Calu3 (cell line): ENCODE results near the gene SPNS1. TPM values are rescaled to one million over a fixed set of nuclear protein-coding genes. Genes with fewer than 3 reads are reported as not detected.

Source experiments
- BruUV-seq: library from RNA; stranded (reverse); fragments of 400-500 nt; replicated peaks from 2 replicates; lab custom pipeline; 2021; lab: Mats Ljungman, UMichigan
- CTCF ChIA-PET: fragments of 300-600 bp; sonication (Branson Sonifier 250); formaldehyde crosslinking; loops from one replicate; lab custom pipeline; 2022; ENCODE audit warnings: antibody characterized with exemption; lab: Charles Lee
- DNase-seq: peaks from one replicate; pipeline ENCODE4 v3.0.0; 2022
- H3K27ac Mint-ChIP-seq: one replicate; pipeline ENCODE4 v1.8.0; 2022; ENCODE audit warnings: mixed read lengths; ENCODE audit not compliant: unreplicated experiment
- H3K27me3 Mint-ChIP-seq: one replicate; pipeline ENCODE4 v1.8.0; 2022; ENCODE audit warnings: mixed read lengths; ENCODE audit not compliant: unreplicated experiment
- H3K36me3 Mint-ChIP-seq: one replicate; pipeline ENCODE4 v1.8.0; 2022; ENCODE audit warnings: mild to moderate bottlenecking, moderate library complexity, mixed read lengths; ENCODE audit not compliant: insufficient read depth, unreplicated experiment
- H3K4me1 Mint-ChIP-seq: one replicate; pipeline ENCODE4 v1.8.0; 2022; ENCODE audit warnings: mild to moderate bottlenecking, low read depth, mixed read lengths; ENCODE audit not compliant: unreplicated experiment
- H3K4me3 Mint-ChIP-seq: one replicate; pipeline ENCODE4 v1.8.0; 2022; ENCODE audit warnings: mild to moderate bottlenecking, low read depth, moderate library complexity, mixed read lengths; ENCODE audit not compliant: unreplicated experiment
- H3K9me3 Mint-ChIP-seq: one replicate; pipeline ENCODE4 v1.8.0; 2022; ENCODE audit warnings: low read depth, mixed read lengths; ENCODE audit not compliant: unreplicated experiment
- intact Hi-C: fragments of 100-400 bp; cut with micrococcal nuclease; formaldehyde crosslinking; loops from one replicate; pipeline ENCODE4 v1.10.0; 2022; ENCODE audit not compliant: unreplicated experiment
- total RNA-seq: library from RNA; stranded (reverse); gene quantifications from 2 replicates; pipeline ENCODE4 v1.2.3, GENCODE V29; 2022
- TF ChIP-seq, protein P1 (sequence below): fragments of 200-600 bp; IDR thresholded peaks from one replicate; pipeline ENCODE4 v1.8.0; 2022; ENCODE audit warnings: antibody characterized with exemption; ENCODE audit not compliant: unreplicated experiment

SPNS1 gene
- total RNA-seq, 1 experiment from 2014 or later = 44.8 TPM

- no TSS peak for BruUV-seq
- Mint-ChIP-seq H3K27ac (no peak overlapping the region), H3K27me3 (peaks cover 51% of the 10 kb centered on the region), H3K4me1 (no peaks in the 10 kb centered on the region), H3K9me3 (no peaks in the 10 kb centered on the region), H3K36me3 (no peaks in the 10 kb centered on the region), H3K4me3 (no peak overlapping the region)
- CTCF ChIA-PET = no interaction called here
- DNase-seq = no peak
- TF ChIP-seq, protein P1, sequence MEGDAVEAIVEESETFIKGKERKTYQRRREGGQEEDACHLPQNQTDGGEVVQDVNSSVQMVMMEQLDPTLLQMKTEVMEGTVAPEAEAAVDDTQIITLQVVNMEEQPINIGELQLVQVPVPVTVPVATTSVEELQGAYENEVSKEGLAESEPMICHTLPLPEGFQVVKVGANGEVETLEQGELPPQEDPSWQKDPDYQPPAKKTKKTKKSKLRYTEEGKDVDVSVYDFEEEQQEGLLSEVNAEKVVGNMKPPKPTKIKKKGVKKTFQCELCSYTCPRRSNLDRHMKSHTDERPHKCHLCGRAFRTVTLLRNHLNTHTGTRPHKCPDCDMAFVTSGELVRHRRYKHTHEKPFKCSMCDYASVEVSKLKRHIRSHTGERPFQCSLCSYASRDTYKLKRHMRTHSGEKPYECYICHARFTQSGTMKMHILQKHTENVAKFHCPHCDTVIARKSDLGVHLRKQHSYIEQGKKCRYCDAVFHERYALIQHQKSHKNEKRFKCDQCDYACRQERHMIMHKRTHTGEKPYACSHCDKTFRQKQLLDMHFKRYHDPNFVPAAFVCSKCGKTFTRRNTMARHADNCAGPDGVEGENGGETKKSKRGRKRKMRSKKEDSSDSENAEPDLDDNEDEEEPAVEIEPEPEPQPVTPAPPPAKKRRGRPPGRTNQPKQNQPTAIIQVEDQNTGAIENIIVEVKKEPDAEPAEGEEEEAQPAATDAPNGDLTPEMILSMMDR = no peak
- intact Hi-C loops = no loop called here
These were observed 49.7 kb downstream of the SPNS1 start for GRCh38 chr16:29024278-29024677.

- no peak for DNase-seq
- TF ChIP-seq, protein P1 = no peak
- Mint-ChIP-seq H3K4me1 (no peaks in the 10 kb centered on the region), H3K4me3 (no peak overlapping the region), H3K36me3 (no peaks in the 10 kb centered on the region), H3K9me3 (no peaks in the 10 kb centered on the region), H3K27me3 (peaks cover 46% of the 10 kb centered on the region), H3K27ac (no peak overlapping the region)
- CTCF ChIA-PET = no interaction called here
- intact Hi-C loops = no loop called here
- BruUV-seq = no TSS peak
These were observed 50.6 kb downstream of the SPNS1 start for GRCh38 chr16:29025218-29025617.

DNA sequence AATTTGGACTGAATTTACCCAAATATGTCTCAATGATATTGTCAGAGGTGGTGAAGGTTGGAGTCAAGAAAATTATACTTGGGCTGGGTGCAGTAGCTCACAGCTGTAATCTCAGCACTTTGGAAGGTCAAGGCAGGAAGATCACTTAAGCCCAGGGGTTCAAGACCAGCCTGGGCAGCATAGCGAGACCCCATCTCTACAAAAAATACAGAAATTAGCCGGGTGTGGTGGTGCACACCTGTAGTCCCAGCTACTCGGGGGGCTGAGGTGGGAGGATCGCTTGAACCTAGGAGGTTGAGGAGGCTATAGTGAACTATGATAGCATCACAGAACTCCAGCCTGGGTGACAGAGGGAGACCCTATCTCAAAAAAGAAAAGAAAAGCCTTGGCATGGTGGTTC lies 51.2 kb downstream of the SPNS1 start:
- no peaks in the 10 kb centered on the region for H3K9me3 Mint-ChIP-seq
- H3K4me3 Mint-ChIP-seq = no peak overlapping the region
- TF ChIP-seq, protein P1 = no peak
- DNase-seq = no peak
- H3K4me1 Mint-ChIP-seq = no peaks in the 10 kb centered on the region
- H3K27me3 Mint-ChIP-seq = peaks cover 41% of the 10 kb centered on the region
- no peaks in the 10 kb centered on the region for H3K36me3 Mint-ChIP-seq
- no TSS peak for BruUV-seq
- no peak overlapping the region for H3K27ac Mint-ChIP-seq
- CTCF ChIA-PET = no interaction called here
- intact Hi-C loops = no loop called here

DNA sequence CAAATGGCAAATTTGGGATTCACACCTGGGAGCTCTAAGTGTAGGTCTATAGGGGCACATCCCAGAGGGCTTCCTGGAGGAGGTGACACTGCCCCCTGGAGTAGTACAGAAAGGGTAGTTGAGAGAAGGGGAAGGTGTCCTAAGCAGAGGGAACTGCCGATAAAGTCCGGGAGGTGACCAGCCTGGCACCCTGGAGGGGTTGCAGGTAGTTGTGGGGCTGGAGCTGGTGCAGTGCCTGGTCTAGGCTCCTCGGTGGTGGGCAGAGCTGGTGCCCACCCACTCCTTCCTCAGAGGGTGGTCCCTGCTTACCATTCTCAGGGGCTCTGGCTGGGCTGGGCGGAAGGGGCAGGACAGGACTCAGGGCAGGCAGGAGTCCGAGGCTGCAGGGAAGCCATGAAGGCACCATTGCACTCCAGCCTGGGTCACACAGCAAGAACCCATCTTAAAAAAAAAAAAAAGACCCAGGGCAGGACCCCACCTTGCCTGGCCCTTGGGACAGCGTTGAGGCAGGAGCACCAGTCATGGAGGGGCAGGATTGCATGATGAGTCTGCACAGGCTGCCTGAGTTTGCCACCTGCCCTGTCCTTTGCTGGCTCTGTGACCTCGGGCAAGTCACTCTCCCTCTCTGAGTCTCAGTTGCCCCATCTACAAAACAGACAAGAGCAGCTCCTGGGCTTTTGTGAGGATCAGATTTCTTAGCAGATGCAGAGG lies 54.0 kb downstream of the SPNS1 start:
- BruUV-seq = no TSS peak
- H3K36me3 Mint-ChIP-seq = no peaks in the 10 kb centered on the region
- intact Hi-C loops = no loop called here
- H3K27me3 Mint-ChIP-seq = peaks cover 28% of the 10 kb centered on the region
- no peak for DNase-seq
- H3K4me3 Mint-ChIP-seq = no peak overlapping the region
- TF ChIP-seq, protein P1 = no peak
- CTCF ChIA-PET = interaction anchor here (0.6 kb wide), 1 partner anchor 327 kb away, joined by 4 read pairs; no protein-coding TSS in a partner anchor
- no peak overlapping the region for H3K27ac Mint-ChIP-seq
- H3K4me1 Mint-ChIP-seq = no peaks in the 10 kb centered on the region
- H3K9me3 Mint-ChIP-seq = no peaks in the 10 kb centered on the region
